GM23338 (cell line): ENCODE results near the gene S100A3.

Experiments
- CREB1 ChIP-seq: fragments of 250-450 bp; sonication (Bioruptor Pico); IDR thresholded peaks from 2 replicates; pipeline ENCODE4 v1.5.0; 2020; ENCODE audit warnings: low read depth, mild to moderate bottlenecking, moderate library complexity
- EZH2 ChIP-seq: fragments of 200-600 bp; sonication (generic); IDR thresholded peaks from one replicate; pipeline ENCODE4 v1.8.0; 2017; ENCODE audit warnings: antibody characterized with exemption, mild to moderate bottlenecking, low read depth; ENCODE audit not compliant: unreplicated experiment
- EZH2phosphoT487 ChIP-seq: fragments of 200-600 bp; sonication (generic); IDR thresholded peaks from one replicate; pipeline ENCODE4 v1.8.1; 2018; ENCODE audit warnings: antibody characterized with exemption; ENCODE audit not compliant: unreplicated experiment
- JUNB ChIP-seq: IDR thresholded peaks from one replicate; pipeline ENCODE4 v1.6.1; 2016; ENCODE audit warnings: antibody characterized with exemption; ENCODE audit not compliant: unreplicated experiment
- NANOG ChIP-seq: IDR thresholded peaks from 2 replicates; pipeline ENCODE4 v1.6.1; 2016; ENCODE audit warnings: antibody characterized with exemption, borderline replicate concordance
- POLR2AphosphoS5 ChIP-seq: IDR thresholded peaks from 2 replicates; pipeline ENCODE4 v1.6.1; 2016; ENCODE audit warnings: antibody characterized with exemption, low read depth
- REST ChIP-seq: IDR thresholded peaks from one replicate; pipeline ENCODE4 v1.6.1; 2018; ENCODE audit warnings: antibody characterized with exemption; ENCODE audit not compliant: unreplicated experiment
- STAT1 ChIP-seq: IDR thresholded peaks from one replicate; pipeline ENCODE4 v1.6.1; 2016; ENCODE audit warnings: antibody characterized with exemption; ENCODE audit not compliant: unreplicated experiment
- ZNF114 ChIP-seq: fragments of 250-450 bp; sonication (Bioruptor Pico); IDR thresholded peaks from 2 replicates; pipeline ENCODE4 v1.5.0; 2020; ENCODE audit warnings: mild to moderate bottlenecking, moderate library complexity
- ZNF331 ChIP-seq: fragments of 250-450 bp; sonication (Bioruptor Pico); IDR thresholded peaks from 2 replicates; pipeline ENCODE4 v1.5.0; 2020; ENCODE audit warnings: low read depth, mild to moderate bottlenecking, moderate library complexity
- ZNF462 ChIP-seq: fragments of 250-450 bp; sonication (Bioruptor Pico); IDR thresholded peaks from 2 replicates; pipeline ENCODE4 v1.5.0; 2020; ENCODE audit warnings: mild to moderate bottlenecking, moderate library complexity
- TF ChIP-seq, protein P1 (sequence below), 2 experiments: fragments of 200-600 bp in 1 of 2; sonication (generic) in 1 of 2; conservative IDR thresholded peaks; 2 replicates each; pipeline versions ENCODE4 v1.5.1 to v1.6.1; 2016 to 2017; ENCODE audit warnings: antibody characterized with exemption in 2 of 2, low read depth in 2 of 2, mild to moderate bottlenecking in 2 of 2, moderate library complexity in 1 of 2
- TF ChIP-seq, protein P2 (sequence below): IDR thresholded peaks from 2 replicates; pipeline ENCODE4 v1.6.1; 2016; ENCODE audit warnings: antibody characterized with exemption

- TF ChIP-seq, protein P1, sequence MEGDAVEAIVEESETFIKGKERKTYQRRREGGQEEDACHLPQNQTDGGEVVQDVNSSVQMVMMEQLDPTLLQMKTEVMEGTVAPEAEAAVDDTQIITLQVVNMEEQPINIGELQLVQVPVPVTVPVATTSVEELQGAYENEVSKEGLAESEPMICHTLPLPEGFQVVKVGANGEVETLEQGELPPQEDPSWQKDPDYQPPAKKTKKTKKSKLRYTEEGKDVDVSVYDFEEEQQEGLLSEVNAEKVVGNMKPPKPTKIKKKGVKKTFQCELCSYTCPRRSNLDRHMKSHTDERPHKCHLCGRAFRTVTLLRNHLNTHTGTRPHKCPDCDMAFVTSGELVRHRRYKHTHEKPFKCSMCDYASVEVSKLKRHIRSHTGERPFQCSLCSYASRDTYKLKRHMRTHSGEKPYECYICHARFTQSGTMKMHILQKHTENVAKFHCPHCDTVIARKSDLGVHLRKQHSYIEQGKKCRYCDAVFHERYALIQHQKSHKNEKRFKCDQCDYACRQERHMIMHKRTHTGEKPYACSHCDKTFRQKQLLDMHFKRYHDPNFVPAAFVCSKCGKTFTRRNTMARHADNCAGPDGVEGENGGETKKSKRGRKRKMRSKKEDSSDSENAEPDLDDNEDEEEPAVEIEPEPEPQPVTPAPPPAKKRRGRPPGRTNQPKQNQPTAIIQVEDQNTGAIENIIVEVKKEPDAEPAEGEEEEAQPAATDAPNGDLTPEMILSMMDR (conservative IDR thresholded peaks at IDR 0.05; ENCODE audit: low read depth in 2 of 2) = no peak
- TF ChIP-seq REST (no peak), EZH2 (no peak), EZH2phosphoT487 (no peak), JUNB (no peak), NANOG (no peak), POLR2AphosphoS5 (no peak), STAT1 (no peak), ZNF114 (no peak), ZNF462 (CRISPR knock-in tag) (no peak), CREB1 (CRISPR knock-in tag) (no peak), ZNF331 (CRISPR knock-in tag) (no peak)
- TF ChIP-seq, protein P2, sequence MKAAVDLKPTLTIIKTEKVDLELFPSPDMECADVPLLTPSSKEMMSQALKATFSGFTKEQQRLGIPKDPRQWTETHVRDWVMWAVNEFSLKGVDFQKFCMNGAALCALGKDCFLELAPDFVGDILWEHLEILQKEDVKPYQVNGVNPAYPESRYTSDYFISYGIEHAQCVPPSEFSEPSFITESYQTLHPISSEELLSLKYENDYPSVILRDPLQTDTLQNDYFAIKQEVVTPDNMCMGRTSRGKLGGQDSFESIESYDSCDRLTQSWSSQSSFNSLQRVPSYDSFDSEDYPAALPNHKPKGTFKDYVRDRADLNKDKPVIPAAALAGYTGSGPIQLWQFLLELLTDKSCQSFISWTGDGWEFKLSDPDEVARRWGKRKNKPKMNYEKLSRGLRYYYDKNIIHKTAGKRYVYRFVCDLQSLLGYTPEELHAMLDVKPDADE = no peak
Observed at GRCh38 chr1:153544453-153545066, 4.5 kb downstream of the S100A3 start.
